NT2/D1 (cell line): ENCODE results near the gene CCL24.

Experiments used
- DNase-seq: peaks from one replicate; pipeline ENCODE4 v3.0.0-alpha.2; 2011; ENCODE audit warnings: low read depth, low spot score
- H3K27me3 ChIP-seq: 2 replicates; pipeline ENCODE4 v1.6.0; 2011; ENCODE audit warnings: mild to moderate bottlenecking; ENCODE audit not compliant: insufficient read length, insufficient read depth
- H3K36me3 ChIP-seq: 2 replicates; pipeline ENCODE4 v1.6.1; 2011; ENCODE audit warnings: mild to moderate bottlenecking, low read length, mixed read lengths; ENCODE audit not compliant: insufficient read depth, insufficient read length
- H3K4me1 ChIP-seq: 2 replicates; pipeline ENCODE4 v1.5.1; 2011; ENCODE audit not compliant: insufficient read depth, insufficient read length
- H3K4me3 ChIP-seq: 2 replicates; pipeline ENCODE4 v1.5.1; 2011; ENCODE audit warnings: low read depth; ENCODE audit not compliant: insufficient read length
- H3K9ac ChIP-seq: 2 replicates; pipeline ENCODE4 v1.6.0; 2011; ENCODE audit warnings: low read depth; ENCODE audit not compliant: insufficient read length
- H3K9me3 ChIP-seq: 2 replicates; pipeline ENCODE4 v1.5.1; 2011; ENCODE audit warnings: mild to moderate bottlenecking, low read length; ENCODE audit not compliant: insufficient read depth
- SUZ12 ChIP-seq: IDR thresholded peaks from 2 replicates; pipeline ENCODE4 v1.6.1; 2011; ENCODE audit not compliant: insufficient read length, insufficient read depth; ENCODE audit errors: extremely low read depth
- YY1 ChIP-seq: IDR thresholded peaks from 2 replicates; pipeline ENCODE4 v1.6.1; 2011; ENCODE audit not compliant: insufficient read length, insufficient read depth
- ZNF274 ChIP-seq: IDR thresholded peaks from 2 replicates; pipeline ENCODE4 v1.6.1; 2011; ENCODE audit warnings: mild to moderate bottlenecking, low read depth, low read length

CCL24 gene

DNA sequence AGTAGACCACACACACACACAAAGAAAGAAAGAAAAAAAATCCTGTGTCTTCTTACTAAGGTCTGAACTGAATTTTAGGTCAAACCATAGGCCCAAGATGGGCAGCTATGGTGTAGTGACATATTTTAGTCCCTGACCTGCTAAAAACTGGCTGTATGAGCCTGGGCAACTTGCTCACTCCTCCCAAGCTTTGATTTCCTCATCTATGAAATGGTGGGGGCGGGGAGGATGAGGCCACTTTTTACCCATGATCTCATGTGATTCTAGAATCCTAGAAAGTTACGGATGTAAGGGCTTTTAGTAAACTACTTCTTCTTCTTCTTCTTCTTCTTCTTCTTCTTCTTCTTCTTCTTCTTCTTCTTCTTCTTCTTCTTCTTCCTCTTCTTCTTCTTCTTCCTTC, 6.1 kb upstream of the CCL24 start:
- Histone ChIP-seq H3K4me3 (no peak overlapping the region), H3K9me3 (no peaks in the 10 kb centered on the region), H3K36me3 (no peaks in the 10 kb centered on the region), H3K27me3 (peaks cover 4% of the 10 kb centered on the region), H3K9ac (no peak overlapping the region), H3K4me1 (no peaks in the 10 kb centered on the region)
- TF ChIP-seq ZNF274: no peak
- no peak for TF ChIP-seq SUZ12
- no peak for TF ChIP-seq YY1
- no peak for DNase-seq

DNA sequence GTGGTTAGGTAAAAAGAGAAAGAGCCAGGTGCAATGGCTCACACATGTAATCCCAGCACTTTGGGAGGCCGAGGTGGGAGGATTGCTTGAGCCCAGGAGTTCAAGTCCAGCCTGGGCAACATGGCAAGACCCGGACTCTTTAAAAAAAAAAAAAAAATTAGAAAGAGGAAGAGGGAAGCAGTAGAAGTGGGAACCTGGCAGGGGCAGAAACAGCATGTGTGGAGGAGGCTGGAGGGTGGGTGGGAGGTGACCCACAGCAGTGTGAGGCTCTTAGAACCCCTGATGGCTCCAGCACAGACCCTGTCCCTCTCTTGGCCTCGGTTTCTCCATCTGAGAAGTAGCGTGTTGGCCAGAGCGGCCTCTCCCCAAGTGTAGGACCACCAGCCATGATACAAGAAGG, 4.9 kb upstream of the CCL24 start:
- TF ChIP-seq YY1: no peak
- TF ChIP-seq SUZ12: no peak
- TF ChIP-seq ZNF274: no peak
- Histone ChIP-seq H3K9ac (no peak overlapping the region), H3K4me1 (peaks cover under 1% of the 10 kb centered on the region), H3K27me3 (peaks cover 9% of the 10 kb centered on the region), H3K36me3 (no peaks in the 10 kb centered on the region), H3K9me3 (no peaks in the 10 kb centered on the region), H3K4me3 (no peak overlapping the region)
- no peak for DNase-seq

DNA sequence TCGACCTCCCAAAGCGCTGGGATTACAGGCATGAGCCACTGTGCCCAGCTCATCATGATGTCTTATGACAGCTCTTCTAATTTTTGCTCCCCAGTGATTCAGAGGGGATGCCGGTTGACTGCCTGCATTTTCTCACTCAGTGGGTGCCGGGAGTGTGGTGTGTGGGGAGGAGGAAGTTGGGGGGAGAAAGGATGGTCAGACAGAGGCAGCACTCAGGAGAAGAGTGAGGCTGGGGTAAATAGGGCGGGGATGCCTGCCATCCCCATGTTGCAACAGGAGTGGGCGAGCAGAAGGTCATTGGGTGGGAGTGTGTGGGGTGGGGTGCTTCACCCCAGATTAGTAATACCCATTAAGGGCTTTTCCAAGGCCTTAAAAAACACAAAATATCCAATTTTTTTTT, 3.5 kb upstream of the CCL24 start:
- Histone ChIP-seq H3K9ac (no peak overlapping the region), H3K4me1 (peaks cover 2% of the 10 kb centered on the region), H3K27me3 (peaks cover 6% of the 10 kb centered on the region), H3K36me3 (no peaks in the 10 kb centered on the region), H3K9me3 (no peaks in the 10 kb centered on the region), H3K4me3 (no peak overlapping the region)
- no peak for DNase-seq
- TF ChIP-seq SUZ12 (no peak), ZNF274 (no peak), YY1 (no peak)

DNA sequence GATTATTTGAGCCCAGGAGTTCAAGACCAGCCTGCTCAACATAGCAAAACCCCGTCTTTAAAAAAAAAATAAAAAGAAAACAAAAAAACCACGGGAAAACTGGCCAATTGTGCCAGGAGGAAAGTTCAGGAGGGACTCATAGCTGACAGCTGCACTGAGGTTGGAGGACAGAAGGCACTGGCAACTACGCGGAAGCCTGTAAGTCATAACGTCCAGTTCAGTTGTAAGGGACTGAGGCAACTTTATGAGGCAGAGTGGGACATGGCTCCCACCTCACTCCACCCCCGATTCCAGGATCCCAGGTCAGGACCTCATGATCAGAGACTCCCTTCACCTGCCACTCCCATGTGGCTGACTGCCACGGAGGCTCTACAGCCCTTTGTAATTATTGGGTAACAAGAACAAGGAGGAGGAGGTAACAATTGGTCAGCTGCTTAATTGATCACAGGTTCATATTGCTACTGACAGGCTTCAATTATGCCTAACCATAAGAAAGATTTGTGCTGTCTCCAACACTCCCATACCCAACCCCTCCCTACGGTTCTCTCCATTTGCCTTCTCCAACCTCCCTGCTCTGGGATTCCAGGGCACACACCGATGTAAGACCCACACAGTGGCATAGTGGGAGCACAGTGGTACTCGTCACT, 1.9 kb upstream of the CCL24 start:
- Histone ChIP-seq H3K9me3 (no peaks in the 10 kb centered on the region), H3K4me1 (peaks cover 2% of the 10 kb centered on the region), H3K27me3 (peaks cover 6% of the 10 kb centered on the region), H3K36me3 (no peaks in the 10 kb centered on the region), H3K9ac (no peak overlapping the region), H3K4me3 (no peak overlapping the region)
- no peak for TF ChIP-seq ZNF274
- TF ChIP-seq SUZ12: no peak
- no peak for TF ChIP-seq YY1
- no peak for DNase-seq

DNA sequence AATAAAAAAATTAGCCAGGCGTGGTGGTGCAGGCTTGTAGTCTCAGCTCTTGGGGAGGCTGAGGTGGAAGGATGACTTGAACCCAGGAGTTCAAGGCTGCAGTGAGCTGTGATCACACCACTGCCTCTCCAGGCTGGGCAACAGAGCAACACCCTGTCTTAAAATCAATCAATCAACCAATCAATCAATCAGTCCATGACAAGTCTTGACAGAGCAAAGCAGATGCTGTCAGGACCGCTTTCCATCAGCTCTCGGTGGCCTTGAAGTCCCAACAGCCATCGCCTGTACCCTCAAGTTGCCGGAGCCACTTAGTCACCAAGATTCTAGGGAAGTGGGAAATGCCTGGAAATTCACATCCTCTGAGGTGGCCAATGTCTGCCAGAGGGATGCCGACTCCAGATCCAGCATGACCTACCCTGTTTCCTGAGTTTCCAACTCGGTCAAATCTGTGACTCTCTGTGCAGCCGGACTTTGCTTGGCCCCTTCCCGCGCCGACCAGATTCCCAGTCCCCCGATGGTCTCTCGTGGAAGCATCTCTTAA, 871 bp upstream of the CCL24 start:
- Histone ChIP-seq H3K27me3 (peaks cover 6% of the 10 kb centered on the region), H3K9ac (no peak overlapping the region), H3K9me3 (no peaks in the 10 kb centered on the region), H3K4me3 (no peak overlapping the region), H3K4me1 (peaks cover 2% of the 10 kb centered on the region), H3K36me3 (no peaks in the 10 kb centered on the region)
- TF ChIP-seq SUZ12: no peak
- TF ChIP-seq ZNF274: no peak
- TF ChIP-seq YY1: no peak
- DNase-seq: no peak

DNA sequence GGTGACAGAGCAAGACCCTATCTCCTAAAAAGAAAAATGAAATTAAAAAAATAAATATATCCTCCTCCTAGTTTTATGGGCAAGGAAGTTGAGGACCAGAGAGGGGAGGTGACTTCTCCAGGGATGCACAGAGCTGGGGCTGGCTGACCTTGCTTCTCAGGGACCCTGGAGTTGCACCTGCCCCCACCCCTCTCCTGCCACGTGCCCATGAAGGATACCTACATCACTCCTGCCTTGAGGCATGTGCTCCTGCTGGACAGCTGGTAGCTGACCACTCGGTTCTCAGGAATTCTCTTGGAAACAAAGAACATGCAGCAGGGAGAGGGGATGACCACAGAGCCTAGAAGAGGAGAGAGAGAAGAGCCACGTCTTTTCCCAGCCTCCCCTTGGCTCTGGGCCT, 522 bp downstream of the CCL24 start:
- H3K36me3 ChIP-seq: no peaks in the 10 kb centered on the region
- H3K9me3 ChIP-seq: no peaks in the 10 kb centered on the region
- H3K9ac ChIP-seq: no peak overlapping the region
- peaks cover 2% of the 10 kb centered on the region for H3K4me1 ChIP-seq
- no peak for TF ChIP-seq YY1
- TF ChIP-seq SUZ12: no peak
- TF ChIP-seq ZNF274: no peak
- no peak overlapping the region for H3K4me3 ChIP-seq
- peaks cover 6% of the 10 kb centered on the region for H3K27me3 ChIP-seq
- DNase-seq: no peak

DNA sequence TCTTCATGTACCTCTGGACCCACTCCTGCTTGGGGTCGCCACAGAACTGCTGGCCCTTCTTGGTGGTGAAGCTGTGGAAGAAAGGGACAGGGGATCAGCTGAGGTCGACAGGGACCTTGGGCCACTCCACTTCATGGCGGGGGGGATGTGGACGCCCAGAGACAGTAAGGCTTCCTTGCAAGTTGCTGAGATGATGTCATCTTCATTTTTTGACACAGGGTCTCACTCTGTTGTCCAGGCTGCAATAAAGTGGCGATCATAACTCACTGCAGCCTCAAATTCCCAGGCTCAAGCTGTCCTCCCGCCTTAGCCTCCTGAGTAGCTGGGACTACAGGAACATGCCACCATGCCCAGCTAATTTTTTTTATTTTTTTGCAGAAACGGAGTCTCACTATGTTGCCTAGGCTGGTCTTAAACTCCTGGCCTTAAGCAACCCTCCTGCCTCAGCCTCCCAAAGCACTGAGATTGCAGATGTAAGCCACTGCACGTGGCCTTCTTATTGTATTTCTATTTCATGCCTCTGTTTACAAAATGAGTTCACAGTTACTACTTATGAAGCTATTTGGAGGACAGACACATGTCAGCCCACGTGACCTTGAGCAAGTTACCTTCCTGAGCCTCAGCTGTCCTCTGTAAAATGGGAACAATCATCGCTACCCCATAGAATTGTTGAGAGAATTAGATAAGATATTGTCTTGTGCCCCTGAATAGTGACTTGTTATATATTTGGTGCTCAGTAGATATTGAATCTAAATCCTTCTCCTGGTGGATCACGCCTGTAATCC, 1.5 kb downstream of the CCL24 start:
- no peak overlapping the region for H3K4me3 ChIP-seq
- H3K27me3 ChIP-seq: peaks cover 6% of the 10 kb centered on the region
- H3K36me3 ChIP-seq: no peaks in the 10 kb centered on the region
- TF ChIP-seq SUZ12 (no peak), YY1 (no peak), ZNF274 (no peak)
- peaks cover 2% of the 10 kb centered on the region for H3K4me1 ChIP-seq
- DNase-seq: no peak
- no peak overlapping the region for H3K9ac ChIP-seq
- peaks cover 5% of the 10 kb centered on the region for H3K9me3 ChIP-seq
